ENCODE measurements around the gene C8B.

The C8B gene

DNA sequence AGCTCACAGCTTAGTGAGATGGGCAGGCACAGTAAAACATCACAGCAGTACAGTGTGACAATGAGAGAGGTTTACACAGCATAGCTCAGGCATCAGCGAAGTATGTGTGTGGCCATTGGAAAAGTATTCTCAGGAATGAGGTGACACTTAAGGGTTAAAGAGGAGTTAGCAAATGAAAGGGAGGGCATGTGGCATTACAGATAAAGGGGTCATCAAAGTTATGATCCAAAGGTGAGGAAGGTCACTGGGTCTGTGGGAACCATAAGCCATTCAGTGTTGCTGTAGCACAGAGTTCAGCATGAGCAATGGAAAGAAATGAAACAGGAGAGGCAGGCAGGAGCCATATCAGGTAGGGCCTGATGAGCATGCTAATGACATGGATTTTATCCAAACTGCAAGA, 4.5 kb upstream of the C8B start:
- no peak for DNase-seq (ENCODE audit: low read depth)

GRCh38 chr1:56968878-56969495, 3.2 kb upstream of the C8B start:
- no peak for DNase-seq (ENCODE audit: low read depth)

DNA sequence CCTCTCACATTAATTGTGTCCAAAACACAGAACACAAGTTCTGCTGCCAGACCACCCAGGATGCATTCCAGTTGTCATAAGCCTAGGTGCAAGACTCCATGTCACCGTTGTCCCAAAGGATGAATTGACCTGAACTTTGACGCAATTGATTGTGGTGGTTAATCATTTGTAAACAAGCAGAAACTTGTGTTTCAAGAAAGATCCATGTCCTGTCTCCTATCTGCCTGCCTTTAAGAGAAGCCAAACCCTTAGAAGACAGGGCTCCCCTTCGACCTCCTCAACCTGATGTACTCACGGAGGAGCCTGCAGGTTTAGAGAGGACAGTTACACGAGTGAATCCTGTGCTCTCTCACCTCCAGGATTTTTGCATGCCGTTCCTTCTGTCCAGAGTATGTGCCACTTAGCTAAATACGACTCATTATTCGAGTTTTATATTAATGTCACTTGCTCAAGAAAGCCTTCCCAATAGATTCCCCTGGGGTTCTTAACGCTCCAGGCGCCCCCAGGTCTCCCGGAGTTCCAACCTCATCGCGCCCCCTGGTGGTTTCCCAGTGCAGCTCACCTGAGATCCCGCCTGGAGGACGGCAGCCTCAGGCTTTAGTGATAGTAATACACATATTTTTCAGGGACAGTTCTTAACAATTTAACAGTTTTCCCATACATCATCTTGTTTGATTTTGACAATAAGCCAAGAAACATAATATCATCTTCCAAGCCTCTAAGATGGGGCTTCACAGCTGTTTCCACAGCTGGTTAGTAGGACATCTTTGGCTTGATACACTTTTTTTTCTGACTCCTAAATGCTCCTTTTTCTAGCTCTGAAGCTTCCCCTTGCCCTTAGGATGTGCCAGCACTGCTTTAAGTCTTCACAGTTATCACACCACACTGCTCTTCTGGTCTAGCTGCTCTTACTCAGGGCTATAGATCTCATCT, 2.4 kb upstream of the C8B start:
- DNase-seq (ENCODE audit: low read depth) = no peak

DNA sequence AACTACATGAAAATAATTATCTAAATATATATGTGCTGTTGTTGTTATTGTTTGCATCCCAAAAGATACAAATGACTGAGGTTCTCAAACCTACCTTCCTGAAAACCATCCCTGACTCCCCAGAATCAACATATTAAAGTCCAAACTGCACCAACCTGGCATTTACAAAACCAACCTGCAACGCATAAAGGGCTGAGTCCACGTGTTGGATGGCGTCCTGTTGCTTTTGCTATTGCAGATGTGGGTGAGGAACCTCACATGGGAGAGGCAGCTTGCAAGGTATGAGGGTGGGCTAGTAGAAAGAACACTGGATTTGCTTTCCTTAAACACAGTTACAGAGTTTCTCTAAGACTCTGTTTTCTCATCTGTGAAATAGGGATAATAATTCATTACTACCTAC, 1.5 kb upstream of the C8B start:
- no peak for DNase-seq (ENCODE audit: low read depth)

DNA sequence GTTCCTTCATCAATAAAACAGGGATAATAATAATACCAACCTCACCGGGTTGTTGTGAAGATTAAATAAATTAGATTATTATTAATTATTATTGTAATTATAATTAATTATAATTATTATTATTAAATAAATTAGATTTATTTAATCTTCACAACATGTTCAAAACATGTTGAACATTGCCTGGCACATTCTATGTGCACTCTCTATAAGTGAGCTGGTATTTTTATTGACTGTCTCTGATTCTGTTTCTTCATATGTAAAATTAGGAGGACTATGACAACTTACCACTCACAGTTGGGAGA, 834 bp upstream of the C8B start:
- DNase-seq (ENCODE audit: low read depth) = no peak

DNA sequence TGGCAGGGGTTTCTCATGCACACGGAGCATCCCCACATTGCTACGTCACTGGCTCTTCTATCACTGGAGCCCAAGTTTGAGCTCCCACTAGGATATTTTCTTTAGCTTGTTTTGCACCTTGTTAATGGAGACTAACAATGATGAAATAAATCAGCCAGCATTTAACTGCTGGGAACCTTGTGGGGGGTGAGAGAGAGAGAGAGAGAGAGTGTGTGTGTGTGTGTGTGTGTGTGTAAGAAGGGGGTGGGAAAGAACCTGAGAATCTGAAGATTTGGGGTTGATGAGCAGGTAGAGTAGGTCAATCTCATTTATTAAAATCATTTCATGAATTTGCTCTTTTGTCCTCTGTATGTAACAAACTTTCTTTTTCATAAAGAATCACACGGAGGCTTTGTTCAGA, 624 bp downstream of the C8B start:
- no peak for DNase-seq (ENCODE audit: low read depth)

DNA sequence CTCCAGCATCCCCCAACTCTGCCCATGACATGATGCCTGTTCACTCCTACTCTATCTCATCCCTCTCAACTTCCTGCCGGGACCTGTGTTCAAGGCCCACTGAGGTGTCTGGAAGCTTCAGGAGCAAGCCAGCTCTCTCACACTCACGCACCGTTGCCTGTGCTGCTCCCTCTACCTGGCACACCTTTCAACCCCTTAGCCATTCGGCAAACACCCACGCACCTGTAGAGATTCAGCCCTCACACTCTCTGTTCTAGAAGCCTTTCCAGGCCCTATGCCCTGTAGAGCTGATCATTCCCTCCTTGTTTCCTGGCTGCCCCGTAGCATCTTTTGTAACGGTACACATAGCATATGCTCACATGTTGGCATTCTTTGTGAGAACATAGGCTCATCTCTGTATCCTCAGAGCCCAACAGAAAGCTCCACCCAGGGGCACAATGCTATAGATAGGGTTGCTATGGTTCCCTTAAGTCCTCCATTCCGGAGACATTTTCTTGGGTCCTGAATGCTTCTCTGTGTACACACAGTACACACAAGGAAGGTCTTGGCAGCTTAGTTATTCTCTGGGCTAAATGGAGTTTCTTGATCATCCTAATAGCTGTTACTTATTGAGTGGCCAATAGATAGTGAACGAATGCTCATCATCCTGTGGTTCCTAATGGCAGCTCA, 1.3 kb downstream of the C8B start:
- no peak for DNase-seq (ENCODE audit: low read depth)

DNA sequence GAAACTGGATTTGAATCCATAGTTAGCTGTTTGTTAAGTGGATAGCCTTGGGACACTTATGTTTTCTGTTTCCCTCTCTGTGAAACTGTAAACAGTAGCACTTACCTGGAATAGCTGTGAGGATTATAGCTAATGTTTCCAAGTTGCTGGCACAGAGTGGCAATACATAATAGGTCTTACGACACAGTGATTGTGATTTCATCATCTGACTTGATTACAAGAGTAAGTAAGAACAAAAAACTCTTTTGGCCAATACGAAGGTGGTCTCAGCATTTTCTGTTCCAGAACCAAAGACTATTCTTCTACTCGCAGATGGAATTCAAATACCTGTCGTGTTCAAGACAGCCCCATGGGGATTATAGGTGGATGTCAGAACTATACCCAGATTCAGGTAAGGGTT, 2.1 kb downstream of the C8B start:
- no peak for DNase-seq (ENCODE audit: low read depth)

DNA sequence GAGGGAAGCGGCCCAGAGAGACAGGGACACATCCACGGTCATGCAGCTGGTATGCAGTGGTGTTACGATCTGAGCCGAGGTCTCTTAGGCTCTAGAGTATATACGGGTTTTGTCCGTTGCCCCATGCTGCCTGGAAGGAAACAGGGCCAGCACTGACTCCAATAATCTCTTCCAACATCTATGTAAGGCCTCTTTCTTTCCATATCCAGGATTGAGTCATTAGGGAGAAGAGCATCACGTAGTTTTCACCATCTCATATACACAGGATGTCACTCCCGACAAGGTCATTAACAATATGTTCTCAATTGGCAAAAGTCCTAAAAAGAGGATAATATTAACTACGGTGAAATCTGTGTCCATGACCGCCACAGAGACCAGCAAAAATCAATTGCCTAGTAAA, 4.4 kb downstream of the C8B start:
- DNase-seq (ENCODE audit: low read depth) = no peak

DNA sequence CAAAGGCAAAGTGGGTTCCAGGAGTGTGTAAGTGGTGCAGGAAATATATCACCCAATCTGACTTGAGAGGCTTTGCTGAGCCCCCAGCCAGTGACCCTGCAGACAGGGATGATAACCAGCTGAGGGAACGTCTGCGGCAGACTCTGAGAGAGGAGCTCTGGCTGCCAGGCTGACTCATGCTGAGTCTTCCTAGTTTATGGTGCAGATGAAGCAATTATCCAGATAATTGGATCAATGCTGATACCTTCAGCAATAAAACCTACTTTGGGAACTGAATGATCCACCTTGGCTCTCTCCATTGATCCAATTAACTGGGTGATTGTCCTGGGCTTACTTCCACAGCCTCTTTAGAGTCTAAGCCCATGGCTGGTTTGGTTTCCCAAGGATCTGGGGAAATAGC, 7.3 kb downstream of the C8B start:
- no peak for DNase-seq (ENCODE audit: low read depth)

DNA sequence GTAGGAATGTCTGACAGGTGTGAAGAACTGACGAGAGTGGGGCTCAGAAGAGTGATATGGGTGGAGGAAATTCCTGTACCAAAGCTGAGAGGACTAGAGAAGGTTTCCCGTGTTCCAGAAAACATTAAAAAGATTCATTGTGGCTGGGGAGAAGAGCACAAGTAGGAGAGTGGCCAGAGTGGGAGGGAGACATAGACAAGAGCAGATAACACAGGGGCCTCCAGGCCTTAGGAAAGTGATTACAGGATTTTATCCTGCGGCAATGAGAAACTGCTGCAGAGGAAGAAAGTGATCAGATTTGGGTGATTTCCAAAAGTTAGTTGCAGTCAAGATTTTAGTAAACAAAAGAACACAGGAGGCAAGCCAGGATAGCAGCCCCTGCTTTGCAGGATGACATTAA, 7.9 kb downstream of the C8B start:
- DNase-seq (ENCODE audit: low read depth) = no peak

DNA sequence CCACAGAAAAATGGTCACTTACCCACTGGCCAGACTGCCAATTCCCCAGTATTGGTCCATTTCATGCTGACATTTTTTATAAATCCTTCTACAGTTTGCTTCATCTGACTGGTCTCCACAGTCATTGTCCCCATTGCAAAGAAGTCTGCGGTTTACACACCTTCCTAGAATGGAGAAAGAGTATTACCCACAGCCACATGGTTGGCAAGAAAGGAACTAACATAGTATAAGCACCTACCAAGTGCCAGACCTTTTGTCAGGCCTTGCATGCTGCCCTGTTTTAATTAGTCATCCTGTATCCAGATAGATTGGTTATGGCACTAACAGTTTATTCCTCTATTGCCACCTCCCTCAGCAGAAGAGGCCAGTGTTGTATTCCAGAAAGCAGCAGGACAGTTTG, 11.2 kb downstream of the C8B start:
- no peak for DNase-seq (ENCODE audit: low read depth)

- DNase-seq (ENCODE audit: low read depth) = no peak
These were observed 12.4 kb downstream of the C8B start for GRCh38 chr1:56953386-56953785.

DNA sequence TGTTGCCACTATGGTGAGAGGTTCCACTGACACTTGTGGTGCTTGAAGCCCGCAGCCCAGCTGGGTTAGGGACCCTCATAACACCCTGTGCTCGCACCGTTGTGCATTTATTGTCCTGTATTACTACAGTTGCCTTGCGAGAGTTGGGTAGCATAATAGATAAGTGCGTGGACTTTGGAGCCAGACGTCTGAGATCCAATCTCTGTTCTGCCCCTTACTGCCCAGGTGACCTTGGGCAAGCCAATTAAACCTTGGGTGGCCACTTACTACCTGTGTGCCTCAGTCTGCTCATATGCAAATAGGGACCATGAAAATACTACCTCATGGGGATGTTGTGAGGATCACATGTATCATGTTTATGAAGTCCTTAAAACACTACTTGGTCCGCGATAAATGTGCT, 13.3 kb downstream of the C8B start:
- DNase-seq (ENCODE audit: low read depth) = no peak

GRCh38 chr1:56948403-56949023, 17.3 kb downstream of the C8B start:
- DNase-seq (ENCODE audit: low read depth) = no peak

- DNase-seq (ENCODE audit: low read depth) = no peak
These were observed 25.8 kb downstream of the C8B start for GRCh38 chr1:56940039-56940438.

DNA sequence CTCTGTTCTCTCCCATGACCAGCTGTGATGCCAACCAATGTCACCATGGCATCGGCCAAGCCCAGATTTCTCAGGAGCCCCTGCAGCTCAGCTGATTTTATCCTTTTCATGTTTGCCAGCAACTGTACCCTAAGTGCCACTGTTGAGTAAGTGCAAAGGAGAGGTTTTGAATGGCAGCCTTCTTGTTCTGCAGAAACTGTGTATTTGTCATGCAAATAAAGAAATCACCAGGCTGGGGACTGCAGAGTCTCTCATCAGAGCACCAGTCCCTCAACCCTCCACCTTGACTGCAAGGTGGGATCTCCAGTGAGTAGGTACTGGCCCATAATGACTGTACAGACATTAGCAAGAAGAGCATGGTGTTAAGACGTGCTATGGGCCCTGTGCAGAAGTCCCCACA, 26.6 kb downstream of the C8B start:
- DNase-seq (ENCODE audit: low read depth) = no peak

- no peak for DNase-seq (ENCODE audit: low read depth)
These were observed 27.2 kb downstream of the C8B start for GRCh38 chr1:56938646-56939045.

- peak; percentile 68 for DNase-seq (ENCODE audit: low read depth)
These were observed 31.3 kb downstream of the C8B start for GRCh38 chr1:56934430-56935060.

DNA sequence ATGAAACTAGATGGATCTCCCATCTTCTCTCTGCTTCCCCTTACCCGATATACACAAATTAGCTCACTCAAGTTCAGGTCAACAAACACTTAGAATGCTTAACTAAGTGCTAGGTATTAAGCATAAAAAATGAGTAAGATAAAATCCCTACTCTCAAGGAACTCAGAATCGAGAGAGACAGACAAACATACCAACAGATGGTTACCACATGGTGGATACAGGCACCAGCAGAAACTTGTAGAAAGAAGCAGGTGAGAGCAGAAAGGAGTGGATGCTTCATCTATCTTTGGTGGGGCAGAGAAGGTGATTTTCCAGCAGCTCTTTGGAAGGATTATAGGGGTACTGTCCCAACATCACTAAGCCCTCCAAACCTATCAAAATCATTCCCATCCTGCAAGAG, 32.2 kb downstream of the C8B start:
- DNase-seq (ENCODE audit: low read depth) = no peak

DNA sequence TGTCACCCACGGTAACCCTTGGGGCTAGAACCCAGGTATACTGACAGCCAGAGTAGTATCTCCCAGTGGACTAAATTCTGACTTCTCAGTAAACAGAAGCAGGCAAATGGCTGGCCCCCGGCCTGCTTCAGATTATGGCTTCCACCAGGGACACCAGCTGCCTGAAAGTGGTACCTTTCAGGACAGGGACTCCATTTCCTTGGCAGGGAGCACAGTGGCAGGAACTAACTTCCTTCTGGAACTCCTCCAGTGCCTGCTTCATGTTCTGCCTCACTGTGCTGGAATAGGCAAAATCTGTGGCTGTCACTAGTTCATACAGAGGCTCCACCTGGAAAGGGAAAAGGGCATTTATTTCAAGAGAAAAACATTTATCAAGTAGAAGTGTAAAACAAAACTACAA, 32.7 kb downstream of the C8B start:
- DNase-seq (ENCODE audit: low read depth) = no peak

- no peak for DNase-seq (ENCODE audit: low read depth)
These were observed 34.1 kb downstream of the C8B start for GRCh38 chr1:56931686-56932085.

- DNase-seq (ENCODE audit: low read depth) = no peak
These were observed 34.6 kb downstream of the C8B start for GRCh38 chr1:56931211-56931610.
